ENCODE data around the gene TH.

Gene TH

GRCh38 chr11:2173761-2174160, 2.1 kb upstream of the TH start:
- POLR2A ChIA-PET: no interaction called here
- no peak for DNase-seq (ENCODE audit: extremely low spot score)
- TF ChIP-seq TARDBP (IDR thresholded peaks at IDR 0.05) (no peak), ELF4 (IDR thresholded peaks at IDR 0.05) (no peak), FOXK2 (IDR thresholded peaks at IDR 0.05) (no peak), NFRKB (IDR thresholded peaks at IDR 0.05) (no peak), SP1 (IDR thresholded peaks at IDR 0.05) (no peak)
- TF ChIP-seq, protein P1, sequence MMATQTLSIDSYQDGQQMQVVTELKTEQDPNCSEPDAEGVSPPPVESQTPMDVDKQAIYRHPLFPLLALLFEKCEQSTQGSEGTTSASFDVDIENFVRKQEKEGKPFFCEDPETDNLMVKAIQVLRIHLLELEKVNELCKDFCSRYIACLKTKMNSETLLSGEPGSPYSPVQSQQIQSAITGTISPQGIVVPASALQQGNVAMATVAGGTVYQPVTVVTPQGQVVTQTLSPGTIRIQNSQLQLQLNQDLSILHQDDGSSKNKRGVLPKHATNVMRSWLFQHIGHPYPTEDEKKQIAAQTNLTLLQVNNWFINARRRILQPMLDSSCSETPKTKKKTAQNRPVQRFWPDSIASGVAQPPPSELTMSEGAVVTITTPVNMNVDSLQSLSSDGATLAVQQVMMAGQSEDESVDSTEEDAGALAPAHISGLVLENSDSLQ (IDR thresholded peaks at IDR 0.05): no peak
- CTCF ChIA-PET: interaction anchor here (0.9 kb wide), 1 partner anchor 17 kb away, joined by 4 read pairs; no protein-coding TSS in a partner anchor

GRCh38 chr11:2173150-2173693, 1.6 kb upstream of the TH start:
- CTCF ChIA-PET: interaction anchor here (0.9 kb wide), 1 partner anchor 17 kb away, joined by 4 read pairs; no protein-coding TSS in a partner anchor
- POLR2A ChIA-PET: no interaction called here
- TF ChIP-seq NFRKB (IDR thresholded peaks at IDR 0.05) (no peak), ZNF384 (IDR thresholded peaks at IDR 0.05) (no peak), FOXK2 (IDR thresholded peaks at IDR 0.05) (no peak), LEF1 (IDR thresholded peaks at IDR 0.05; ENCODE audit: borderline replicate concordance) (no peak), ARNT (IDR thresholded peaks at IDR 0.05) (no peak), SP1 (IDR thresholded peaks at IDR 0.05) (no peak), SUZ12 (IDR thresholded peaks at IDR 0.05) (no peak), TARDBP (IDR thresholded peaks at IDR 0.05) (no peak), BHLHE40 (IDR thresholded peaks at IDR 0.05; ENCODE audit: borderline replicate concordance) (no peak), CTBP1 (IDR thresholded peaks at IDR 0.05; ENCODE audit: borderline replicate concordance) (no peak), FOXA1 (IDR thresholded peaks at IDR 0.05) (no peak), L3MBTL2 (conservative IDR thresholded peaks at IDR 0.05) (no peak)
- peak; percentile 47 for DNase-seq (ENCODE audit: extremely low spot score)

- ChIA-PET POLR2A (no interaction called here), CTCF (no interaction called here)
- no peak for DNase-seq (ENCODE audit: extremely low spot score)
- TF ChIP-seq FOXA1 (IDR thresholded peaks at IDR 0.05): no peak
- no peak for TF ChIP-seq HDGF (IDR thresholded peaks at IDR 0.05; ENCODE audit: borderline replicate concordance)
- no peak for TF ChIP-seq SP1 (IDR thresholded peaks at IDR 0.05)
- no peak for TF ChIP-seq NFRKB (IDR thresholded peaks at IDR 0.05)
- TF ChIP-seq FOXM1 (IDR thresholded peaks at IDR 0.05; ENCODE audit: borderline replicate concordance): no peak
- TF ChIP-seq FOXK2 (IDR thresholded peaks at IDR 0.05): no peak
- TF ChIP-seq, protein P1 (IDR thresholded peaks at IDR 0.05): no peak
- TF ChIP-seq SUZ12 (IDR thresholded peaks at IDR 0.05): no peak
- TF ChIP-seq BHLHE40 (IDR thresholded peaks at IDR 0.05; ENCODE audit: borderline replicate concordance): no peak
- no peak for TF ChIP-seq ELF4 (IDR thresholded peaks at IDR 0.05)
- TF ChIP-seq L3MBTL2 (conservative IDR thresholded peaks at IDR 0.05): no peak
- TF ChIP-seq TARDBP (IDR thresholded peaks at IDR 0.05): no peak
- TF ChIP-seq ZNF384 (IDR thresholded peaks at IDR 0.05): no peak
- no peak for TF ChIP-seq LEF1 (IDR thresholded peaks at IDR 0.05; ENCODE audit: borderline replicate concordance)
- no peak for TF ChIP-seq CTBP1 (IDR thresholded peaks at IDR 0.05; ENCODE audit: borderline replicate concordance)
- TF ChIP-seq ARNT (IDR thresholded peaks at IDR 0.05): no peak
These were observed 1.1 kb upstream of the TH start for GRCh38 chr11:2172676-2173075.

GRCh38 chr11:2169626-2170570, 1.7 kb downstream of the TH start:
- TF ChIP-seq FOXK2 (IDR thresholded peaks at IDR 0.05) (no peak), BHLHE40 (IDR thresholded peaks at IDR 0.05; ENCODE audit: borderline replicate concordance) (no peak), CTBP1 (IDR thresholded peaks at IDR 0.05; ENCODE audit: borderline replicate concordance) (no peak), ELF4 (IDR thresholded peaks at IDR 0.05) (no peak), LEF1 (IDR thresholded peaks at IDR 0.05; ENCODE audit: borderline replicate concordance) (no peak), HDGF (IDR thresholded peaks at IDR 0.05; ENCODE audit: borderline replicate concordance) (no peak), NFRKB (IDR thresholded peaks at IDR 0.05) (no peak), SUZ12 (IDR thresholded peaks at IDR 0.05) (no peak)
- TF ChIP-seq, protein P1 (IDR thresholded peaks at IDR 0.05): no peak
- ChIA-PET POLR2A (no interaction called here), CTCF (no interaction called here)
- no peak for DNase-seq (ENCODE audit: extremely low spot score)

GRCh38 chr11:2169005-2169378, 2.6 kb downstream of the TH start:
- no peak for DNase-seq (ENCODE audit: extremely low spot score)
- CTCF ChIA-PET: no interaction called here
- POLR2A ChIA-PET: no interaction called here
- TF ChIP-seq FOXA1 (IDR thresholded peaks at IDR 0.05): no peak
- TF ChIP-seq L3MBTL2 (conservative IDR thresholded peaks at IDR 0.05): no peak
- TF ChIP-seq TARDBP (IDR thresholded peaks at IDR 0.05): no peak
- TF ChIP-seq ZNF384 (IDR thresholded peaks at IDR 0.05): no peak

- TF ChIP-seq HDGF (IDR thresholded peaks at IDR 0.05; ENCODE audit: borderline replicate concordance) (no peak), TARDBP (IDR thresholded peaks at IDR 0.05) (no peak), BHLHE40 (IDR thresholded peaks at IDR 0.05; ENCODE audit: borderline replicate concordance) (no peak), L3MBTL2 (conservative IDR thresholded peaks at IDR 0.05) (no peak), LEF1 (IDR thresholded peaks at IDR 0.05; ENCODE audit: borderline replicate concordance) (no peak), FOXA1 (IDR thresholded peaks at IDR 0.05) (no peak), FOXK2 (IDR thresholded peaks at IDR 0.05) (no peak), SP1 (IDR thresholded peaks at IDR 0.05) (no peak), SUZ12 (IDR thresholded peaks at IDR 0.05) (no peak), CTBP1 (IDR thresholded peaks at IDR 0.05; ENCODE audit: borderline replicate concordance) (no peak)
- TF ChIP-seq, protein P1 (IDR thresholded peaks at IDR 0.05): no peak
- CTCF ChIA-PET: no interaction called here
- POLR2A ChIA-PET: no interaction called here
- no peak for DNase-seq (ENCODE audit: extremely low spot score)
These were observed 3.2 kb downstream of the TH start for GRCh38 chr11:2168286-2169004.

All from HEK293T (cell line).